GM11168 (cell line): ENCODE data around the gene FGD4.
"Not testable (repeated sequence)": the region's sequence is repeated elsewhere in the genome, so short reads cannot be mapped to it uniquely, and the experiment has no call there.

Experiments
- in situ Hi-C: fragments of 300-500 bp; cut with MboI; formaldehyde crosslinking; loops from one replicate; pipeline ENCODE4 v1.12.0; 2022; ENCODE audit warnings: low sequenced_read_pairs; ENCODE audit not compliant: unreplicated experiment

The FGD4 gene

DNA sequence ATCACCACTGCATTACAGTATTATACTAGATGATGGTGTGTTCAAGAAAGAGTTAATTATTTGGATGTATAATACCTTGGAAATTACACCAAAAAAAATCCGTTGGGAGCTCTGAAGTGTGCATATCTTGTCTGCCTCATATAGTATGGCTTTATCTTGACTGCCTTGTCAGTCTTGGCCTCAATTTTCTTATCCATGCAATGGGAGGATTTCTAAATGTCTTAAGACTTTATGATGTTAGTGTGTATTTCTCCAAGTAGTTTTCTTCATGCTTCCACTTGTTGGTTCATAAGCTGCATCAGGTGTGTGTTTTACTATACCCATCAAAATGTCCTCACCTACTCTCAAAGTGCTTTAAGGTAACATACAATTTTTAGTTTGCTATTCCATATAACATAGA lies 84.6 kb downstream of the FGD4 start:
- in situ Hi-C loops = no loop called here

DNA sequence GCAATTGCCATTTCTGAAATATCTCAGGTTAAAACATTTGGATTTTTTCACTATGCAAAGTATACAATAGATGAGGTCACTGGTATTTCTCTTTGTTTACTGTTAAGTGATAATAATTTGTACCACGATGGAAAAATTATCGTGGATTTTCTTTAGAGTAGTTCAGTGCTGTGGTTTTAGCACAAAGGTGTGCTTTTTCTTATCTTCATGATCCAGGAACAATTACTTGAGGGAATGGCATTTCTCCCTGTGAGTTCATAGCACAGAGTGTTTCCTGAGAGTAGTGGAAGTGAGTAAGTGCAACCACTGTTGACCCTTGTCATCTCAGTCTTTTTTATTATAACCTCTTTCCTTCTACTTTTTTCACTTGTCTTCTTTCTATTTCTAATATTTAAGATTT lies 86.8 kb downstream of the FGD4 start:
- in situ Hi-C loops = no loop called here

DNA sequence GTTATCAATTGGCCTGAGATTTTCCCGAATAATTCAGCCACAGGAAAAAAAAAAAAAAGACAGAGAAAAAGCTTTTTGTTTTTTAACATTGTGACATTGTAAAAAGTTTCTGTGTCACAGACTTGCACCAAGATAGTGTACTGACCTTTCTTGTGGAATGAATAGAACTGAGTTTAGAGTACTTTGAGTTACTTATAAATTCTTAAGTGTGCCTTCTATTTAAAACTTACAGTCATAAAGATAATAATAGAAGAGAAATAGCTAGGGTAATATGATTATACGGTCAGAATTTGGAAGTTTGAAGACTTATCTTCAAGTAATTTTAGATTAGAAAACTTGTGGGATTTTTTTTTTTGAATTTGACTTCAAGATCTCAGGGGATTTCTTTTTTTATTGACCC lies 88.8 kb downstream of the FGD4 start:
- in situ Hi-C loops = no loop called here

DNA sequence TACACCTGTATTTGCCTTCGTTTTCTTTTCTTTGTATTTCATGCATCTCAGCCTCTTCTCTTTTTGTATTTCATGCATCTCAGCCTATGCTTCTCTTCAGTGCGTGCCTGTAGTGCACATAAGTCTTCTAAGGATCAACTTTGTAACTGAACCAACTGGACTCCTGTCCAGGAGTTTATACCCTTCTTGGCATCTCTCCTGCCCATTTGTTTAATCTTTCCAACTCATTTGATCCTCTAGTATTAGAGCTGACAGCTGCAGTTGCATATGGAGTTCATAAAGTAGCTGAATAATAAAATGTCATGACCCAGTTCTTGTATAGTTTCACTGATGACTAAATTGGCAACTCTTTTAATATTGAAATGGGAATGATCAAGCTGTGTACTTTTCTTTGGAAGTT lies 89.7 kb downstream of the FGD4 start:
- in situ Hi-C loops = no loop called here

DNA sequence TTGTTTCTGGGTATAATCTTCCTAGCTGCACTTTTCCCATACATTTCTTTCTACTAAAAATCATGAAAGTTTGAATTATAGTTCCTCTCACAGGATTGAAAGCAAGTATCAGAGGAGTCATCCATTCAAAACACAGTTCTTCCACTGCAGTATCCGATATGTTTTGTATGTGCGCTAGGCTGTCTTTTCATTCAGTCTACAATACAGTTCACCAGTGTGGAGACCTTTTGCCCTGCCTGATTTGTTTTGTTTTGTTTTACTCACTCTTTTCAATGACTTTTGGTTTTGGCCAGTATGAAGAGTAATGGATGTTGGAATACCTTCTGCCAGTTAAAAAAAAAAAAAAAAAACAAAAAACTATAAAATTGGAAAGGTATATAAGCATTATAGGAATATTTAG lies 91.4 kb downstream of the FGD4 start:
- in situ Hi-C loops = no loop called here

DNA sequence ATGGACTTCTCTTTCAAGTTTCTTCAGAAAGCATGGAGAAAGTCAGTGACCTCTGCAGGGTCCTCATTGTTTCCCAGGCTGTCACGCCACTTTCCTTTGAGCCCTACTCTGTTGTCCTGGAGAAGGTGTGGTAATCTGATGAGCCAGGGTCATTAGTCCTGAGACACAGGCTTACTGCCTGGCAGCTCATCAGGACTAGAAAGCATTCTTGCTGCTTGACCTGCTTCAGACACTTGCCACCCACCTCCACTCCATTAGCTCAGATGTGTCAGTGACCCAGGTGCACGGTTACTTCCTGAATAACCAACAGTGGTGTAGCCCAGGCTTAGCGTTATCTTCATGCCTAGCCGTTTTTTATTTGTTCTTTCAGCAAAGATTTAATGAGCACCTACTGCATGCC lies 93.9 kb downstream of the FGD4 start:
- in situ Hi-C loops = no loop called here

DNA sequence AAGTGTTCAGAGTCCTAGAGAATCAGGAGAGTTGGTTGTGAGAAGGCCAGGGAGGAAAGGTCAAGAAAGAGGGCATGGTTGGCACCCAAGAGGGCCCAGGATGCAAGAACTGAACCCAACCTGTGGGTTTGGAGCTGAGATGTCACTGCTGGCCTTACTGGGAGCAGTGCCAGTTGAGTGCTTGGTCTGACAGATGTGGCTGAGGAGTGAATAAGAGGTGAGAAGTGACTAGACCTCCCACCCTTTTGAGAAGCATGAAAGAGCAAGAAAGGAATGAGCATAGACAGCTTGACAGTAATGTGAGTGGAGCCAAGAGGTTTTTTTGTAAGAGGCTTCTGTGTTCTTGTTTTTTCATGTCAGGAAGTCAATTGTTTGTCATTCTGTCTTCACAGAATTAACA lies 95.3 kb downstream of the FGD4 start:
- in situ Hi-C loops = no loop called here

DNA sequence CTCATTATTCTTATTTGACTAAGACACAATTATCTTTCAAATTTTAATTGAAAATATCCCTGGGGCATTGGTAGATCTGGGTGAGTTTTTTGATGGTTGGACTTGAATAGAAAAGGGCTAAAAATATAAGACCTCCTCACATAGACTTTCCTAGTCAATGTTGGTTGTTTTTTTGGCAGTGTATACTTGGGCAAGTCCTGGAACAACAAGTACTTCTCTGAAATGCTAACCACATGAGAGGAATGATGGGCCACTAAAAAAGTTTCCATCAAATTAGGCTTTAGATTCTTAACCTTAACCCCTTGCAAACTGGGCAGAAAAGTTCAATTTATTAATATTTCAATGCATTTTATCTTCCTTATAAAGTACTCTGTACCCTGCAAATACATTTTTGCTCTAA lies 97.6 kb downstream of the FGD4 start:
- in situ Hi-C loops = no loop called here

DNA sequence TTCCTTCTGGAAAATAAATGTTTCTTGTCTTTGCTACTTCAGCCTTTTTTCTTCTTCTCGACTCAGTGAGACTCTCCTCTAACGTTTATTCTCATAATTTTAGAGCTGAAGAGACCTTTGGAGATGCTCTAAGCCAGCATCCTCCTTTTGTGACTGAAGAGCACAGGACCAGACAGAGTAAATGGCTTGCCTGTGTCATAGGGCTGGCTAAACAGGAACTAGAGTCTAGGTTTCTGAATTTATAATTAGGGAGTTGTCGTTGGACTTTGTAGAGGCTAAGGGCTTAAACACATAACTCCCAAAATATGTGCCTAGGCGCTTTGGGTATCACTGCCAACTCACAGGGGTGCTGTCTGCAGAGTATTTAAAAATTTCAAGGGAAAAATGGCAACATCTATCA lies 98.5 kb downstream of the FGD4 start:
- in situ Hi-C loops = no loop called here

DNA sequence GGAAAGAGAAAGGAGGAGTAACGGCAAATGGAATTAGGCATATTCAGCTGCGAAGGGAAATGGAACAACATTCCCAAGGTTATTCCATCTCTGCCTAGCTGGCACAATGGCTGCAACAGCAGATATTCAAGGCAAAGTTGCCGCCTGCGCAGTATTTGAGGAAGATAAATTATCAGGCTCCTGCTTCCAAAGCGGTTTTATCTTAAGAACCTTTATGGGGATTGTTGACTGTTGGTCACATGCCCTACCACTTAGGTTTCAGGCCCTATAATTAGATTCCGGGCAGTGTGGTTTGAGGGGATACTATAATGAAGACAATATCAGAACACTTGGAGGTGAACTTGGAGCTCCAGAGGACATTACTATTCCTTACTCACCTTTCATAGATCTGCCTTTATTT lies 99.7 kb downstream of the FGD4 start:
- in situ Hi-C loops = no loop called here

DNA sequence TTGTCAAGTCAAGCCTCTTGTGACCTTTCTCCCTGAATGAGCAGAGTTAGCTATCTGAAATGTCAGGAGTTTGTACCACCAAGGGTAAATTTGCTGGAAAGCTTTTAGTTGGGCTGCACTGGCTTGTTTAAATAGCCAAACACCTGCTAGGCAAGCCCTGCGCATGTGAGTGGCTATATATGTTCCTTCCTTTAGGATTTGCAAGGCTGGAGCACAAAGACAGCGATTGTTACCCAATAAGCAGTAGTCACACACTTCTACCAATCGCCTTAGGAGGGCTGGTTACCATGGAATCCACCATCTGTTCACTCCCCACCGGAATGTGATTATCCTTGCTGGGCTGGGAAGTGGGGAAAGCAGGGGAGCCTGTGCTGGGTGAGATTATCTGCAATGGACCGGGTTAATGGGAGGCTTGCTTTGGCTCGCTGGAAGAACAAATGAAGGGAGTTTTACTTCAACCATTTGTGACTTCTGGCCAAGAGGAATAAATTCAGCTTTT lies 102.5 kb downstream of the FGD4 start:
- in situ Hi-C loops = no loop called here

DNA sequence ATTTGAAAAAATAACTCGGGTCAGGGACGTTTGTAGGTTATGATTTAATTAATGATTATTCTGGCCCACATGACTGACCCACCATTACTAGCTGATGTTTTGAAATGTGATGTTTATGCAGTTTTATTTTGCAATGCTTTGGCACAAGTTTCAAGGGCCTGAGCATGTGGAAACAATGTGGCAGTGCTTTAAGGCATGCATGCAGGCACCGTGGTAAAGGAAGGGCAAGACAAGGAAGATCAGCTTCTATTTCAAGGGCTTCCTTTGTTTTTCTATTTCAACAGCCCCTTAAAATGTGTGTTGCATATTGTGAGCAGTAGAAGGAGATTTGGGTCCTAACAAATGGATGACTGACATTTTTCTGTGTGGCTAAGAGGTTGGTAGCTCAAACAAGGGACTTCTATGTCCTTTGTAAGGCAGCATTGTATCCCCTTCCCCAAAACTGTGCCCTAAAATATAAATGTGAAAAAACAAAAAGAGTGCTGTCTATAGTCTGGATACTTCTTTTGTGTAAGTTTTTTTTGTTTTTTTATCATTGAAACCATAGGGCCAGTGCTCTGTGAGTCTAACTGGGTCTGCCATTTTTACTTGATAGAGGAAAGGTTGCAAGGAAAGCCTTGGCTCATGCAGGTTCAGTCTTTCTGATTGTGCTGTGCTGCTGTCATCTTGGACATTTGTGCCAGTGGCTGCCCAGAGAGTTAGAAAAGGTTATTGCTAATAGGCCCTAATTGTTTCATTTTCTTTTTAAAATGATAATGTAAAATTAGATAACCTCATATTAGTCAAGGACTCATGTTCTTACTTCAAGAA lies 103.5 kb downstream of the FGD4 start:
- in situ Hi-C loops = no loop called here

DNA sequence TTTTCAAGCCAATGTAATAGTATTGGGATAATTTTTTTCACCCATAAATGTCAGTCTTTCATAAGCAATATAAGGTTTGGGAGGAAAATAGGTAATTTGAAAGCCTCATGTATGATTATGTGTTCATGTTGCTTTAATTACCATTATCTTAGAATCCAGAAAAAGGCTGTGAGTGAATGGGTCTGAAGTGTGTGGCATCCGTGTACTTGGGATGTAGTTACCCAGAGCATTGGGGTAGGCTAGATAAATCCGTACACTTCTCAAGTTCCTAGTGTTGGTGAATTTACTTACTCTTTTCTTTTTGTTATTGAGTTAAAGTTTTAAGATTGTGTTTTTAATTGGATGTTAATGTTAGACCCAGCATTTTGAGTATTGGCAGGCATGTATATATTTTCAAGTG lies 104.4 kb downstream of the FGD4 start:
- in situ Hi-C loops = no loop called here

DNA sequence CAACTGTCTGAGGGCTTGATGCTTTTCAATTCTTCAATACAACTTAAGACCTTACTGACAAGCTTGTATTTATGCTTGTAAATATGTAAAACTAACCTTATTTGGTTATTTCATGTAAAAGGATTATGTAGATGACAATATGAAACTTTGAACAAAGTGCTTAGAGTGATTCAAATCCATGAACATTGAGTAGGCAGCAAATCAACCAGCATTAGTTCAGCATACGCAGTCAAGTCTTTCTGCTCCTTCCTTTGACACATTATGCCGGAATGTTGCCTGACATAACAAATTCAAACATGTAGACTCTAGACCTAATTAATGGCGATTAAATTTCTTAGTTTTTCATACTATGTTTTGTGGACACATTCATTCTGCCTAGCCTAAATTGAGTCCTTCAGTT lies 105.2 kb downstream of the FGD4 start:
- in situ Hi-C loops = no loop called here

DNA sequence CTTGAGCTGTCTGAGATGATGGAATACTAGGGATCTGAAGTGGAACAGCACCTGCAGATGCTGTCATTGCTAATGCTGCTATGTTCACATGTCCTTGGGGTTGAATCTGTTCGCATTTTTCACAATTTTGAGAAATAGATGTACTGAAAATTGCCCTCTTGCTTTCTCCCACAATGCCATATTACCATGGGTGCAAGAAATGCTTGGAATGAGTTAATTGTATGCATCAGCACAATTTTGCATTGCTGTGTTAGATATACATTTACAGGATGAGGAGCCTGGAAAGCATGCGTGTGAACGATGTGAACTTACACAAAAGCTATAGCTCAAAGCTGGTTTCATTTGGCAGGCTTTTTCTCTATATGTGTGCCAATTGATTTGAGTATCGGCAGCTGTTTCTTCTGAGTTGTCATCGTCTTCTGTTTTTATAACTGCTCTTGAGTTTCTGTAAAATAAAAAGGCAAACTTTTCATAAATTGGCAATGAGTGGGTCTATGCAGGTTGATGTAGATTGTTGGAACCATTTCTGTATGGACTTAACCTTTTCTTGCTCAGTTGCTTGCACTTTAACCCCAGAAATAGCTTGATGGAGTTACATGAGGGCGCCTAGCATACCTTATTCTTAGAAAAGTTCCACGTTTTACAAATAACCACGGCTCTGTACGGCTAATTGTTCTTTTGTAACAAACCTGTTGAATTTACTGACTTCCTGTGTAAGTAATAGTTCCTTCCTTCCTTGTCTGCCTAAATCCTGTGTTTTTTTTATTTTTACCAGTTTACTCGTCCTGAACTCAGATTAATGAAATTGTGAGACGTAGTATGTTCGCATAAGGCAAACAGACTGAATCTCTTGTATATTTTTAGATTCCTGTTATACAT lies 105.9 kb downstream of the FGD4 start:
- in situ Hi-C loops = no loop called here

DNA sequence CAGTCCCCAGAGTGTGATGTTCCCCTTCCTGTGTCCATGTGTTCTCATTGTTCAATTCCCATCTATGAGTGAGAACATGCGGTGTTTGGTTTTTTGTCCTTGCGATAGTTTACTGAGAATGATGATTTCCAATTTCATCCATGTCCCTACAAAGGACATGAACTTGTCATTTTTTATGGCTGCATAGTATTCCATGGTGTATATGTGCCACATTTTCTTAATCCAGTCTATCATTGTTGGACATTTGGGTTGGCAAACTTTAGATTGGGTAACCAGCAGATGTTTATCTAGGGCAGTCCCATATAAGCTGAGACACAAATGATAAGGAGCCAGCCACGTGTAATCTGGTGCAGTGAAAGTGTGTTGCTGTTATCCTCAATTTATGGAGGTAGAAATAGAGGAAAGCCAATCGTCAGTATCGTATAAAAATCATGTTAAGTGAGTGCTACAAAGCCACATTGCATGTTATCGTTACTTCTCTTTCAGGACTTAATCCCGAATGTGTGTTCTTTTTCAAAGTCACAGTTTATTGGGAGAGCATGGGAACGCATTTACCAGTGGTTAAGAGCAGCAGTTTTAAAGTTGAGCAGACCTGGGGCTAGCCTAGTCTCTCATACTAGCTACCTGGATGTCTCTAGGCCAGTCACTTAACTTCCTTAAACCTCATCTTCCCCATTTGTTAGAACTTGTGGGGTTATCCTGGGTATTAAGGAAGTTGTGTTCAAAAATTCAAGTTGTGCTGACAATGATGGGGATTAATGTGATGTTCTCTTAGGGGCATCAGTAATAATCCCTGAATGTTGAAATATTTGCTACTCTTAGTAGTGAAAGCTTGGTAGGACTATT lies 108.0 kb downstream of the FGD4 start:
- in situ Hi-C loops = not testable (repeated sequence)

DNA sequence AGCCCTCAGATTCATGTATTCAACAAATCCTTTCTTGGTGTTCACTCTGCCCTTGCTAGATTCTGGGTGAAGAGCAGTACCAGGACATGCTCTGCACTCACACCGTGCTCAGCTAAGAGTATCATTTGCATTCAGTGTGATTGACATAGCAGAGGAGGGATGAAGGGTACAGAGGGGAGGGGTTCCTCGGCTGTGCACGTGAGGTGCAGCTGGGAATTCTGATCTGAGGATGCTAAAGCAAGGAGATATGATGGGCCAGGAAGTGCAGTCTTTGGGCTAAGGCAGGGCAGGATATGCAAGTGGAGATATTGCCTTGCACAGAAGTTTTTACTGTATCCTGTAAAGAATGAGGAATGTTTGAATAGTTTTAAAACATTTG lies 108.6 kb downstream of the FGD4 start:
- in situ Hi-C loops = no loop called here

DNA sequence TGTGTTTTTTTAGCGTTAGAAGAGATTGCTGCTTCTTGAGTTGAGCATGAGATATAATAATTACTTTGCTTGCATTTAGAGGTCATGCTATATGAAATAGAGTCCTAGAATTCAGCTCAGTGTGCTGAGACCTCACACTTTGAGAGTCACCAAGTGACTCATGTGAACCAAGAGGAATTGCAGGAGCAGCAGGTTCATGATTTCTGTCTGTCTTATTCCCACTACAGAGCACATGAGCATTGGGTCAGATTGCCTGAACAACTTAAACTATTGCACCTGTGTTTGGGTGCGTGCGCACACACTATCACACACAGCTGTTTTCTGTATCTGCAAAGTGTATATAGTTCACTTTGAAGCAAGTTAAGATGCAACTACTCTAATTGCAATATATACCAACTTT lies 109.3 kb downstream of the FGD4 start:
- in situ Hi-C loops = no loop called here

DNA sequence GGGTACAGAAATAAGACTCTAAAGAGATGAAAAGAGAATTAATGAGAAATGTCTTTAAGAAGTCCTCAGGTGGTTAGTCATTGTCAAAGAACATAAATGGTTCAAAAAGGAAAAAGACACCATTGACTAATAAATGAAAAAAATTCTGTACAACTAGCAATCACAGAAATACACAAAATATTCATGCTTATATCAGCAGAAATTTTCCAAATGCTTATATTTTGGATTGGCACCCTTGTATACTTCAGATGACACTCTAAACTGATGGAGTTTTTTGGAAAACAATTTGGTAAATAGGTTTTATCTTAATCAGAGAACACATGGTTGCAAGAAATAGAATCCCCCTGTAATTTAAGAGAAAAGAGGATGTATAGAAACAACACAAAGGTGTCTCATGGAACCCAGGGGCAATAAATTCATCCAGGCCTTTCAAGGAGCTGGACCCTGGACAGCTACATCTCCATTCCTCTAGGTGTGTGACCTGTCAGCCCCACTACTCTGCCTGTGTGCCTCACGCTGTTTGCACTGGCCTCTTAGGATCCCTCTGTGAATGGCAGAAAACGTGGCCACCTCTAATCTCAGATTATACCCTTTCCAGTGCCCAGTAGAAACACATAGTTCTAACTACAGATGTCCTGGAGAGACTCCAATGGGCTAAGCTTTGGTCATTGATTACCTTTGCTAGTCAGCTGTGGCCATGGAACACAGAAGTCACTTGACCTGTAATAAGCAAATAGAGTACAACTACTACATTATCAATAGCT lies 110.2 kb downstream of the FGD4 start:
- in situ Hi-C loops = no loop called here

DNA sequence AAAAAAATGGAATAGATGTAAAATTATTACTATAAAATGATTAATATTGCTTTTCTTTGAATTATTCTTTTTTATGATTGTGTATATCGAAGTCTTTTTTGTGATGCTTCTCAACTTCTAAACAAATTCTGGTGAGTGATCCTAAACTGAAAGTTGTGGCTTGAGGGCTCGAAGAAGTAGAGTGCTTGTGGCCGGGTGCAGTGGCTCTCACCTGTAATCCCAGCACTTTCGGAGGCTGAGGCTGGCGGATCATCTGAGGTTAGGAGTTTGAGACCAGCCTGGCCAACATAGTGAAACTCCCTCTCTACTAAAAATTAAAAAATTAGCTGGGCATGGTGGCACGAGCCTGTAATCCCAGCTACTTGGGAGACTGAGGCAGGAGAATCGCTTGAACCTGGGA lies 112.6 kb downstream of the FGD4 start:
- in situ Hi-C loops = not testable (repeated sequence)
